Measurements from ENCODE around the gene CCDC69. TPM values are rescaled to one million over a fixed set of nuclear protein-coding genes. Genes with fewer than 3 reads are reported as not detected.

The CCDC69 gene
- total RNA-seq, 2 experiments from 2014 or later = 119 to 123 TPM

DNA sequence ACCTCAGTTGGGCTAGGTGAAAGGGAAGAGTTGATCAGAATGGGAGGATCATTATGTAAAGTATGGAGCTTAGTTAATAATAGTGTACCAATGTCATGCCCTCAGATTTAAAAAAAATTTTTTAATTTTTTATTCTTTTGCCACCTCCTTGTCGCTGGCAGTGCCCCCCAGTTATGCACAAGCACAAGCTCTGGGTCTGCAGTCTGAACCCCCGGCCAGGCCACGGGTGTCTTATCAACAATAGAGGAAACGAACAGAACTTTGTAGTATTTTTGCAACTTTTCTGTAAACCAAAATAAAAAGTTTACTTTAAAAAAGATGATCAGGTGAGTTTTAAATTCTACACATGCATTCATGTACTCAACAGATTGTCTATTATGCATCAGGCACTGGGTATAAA lies 27.7 kb upstream of the CCDC69 start:
- Histone ChIP-seq H3K4me1 (ENCODE audit: insufficient read depth, low read length, poor library complexity, severe bottlenecking) (peaks cover 49% of the 10 kb centered on the region), H3K79me2 (ENCODE audit: insufficient read depth, low read depth, low read length) (peaks cover 36% of the 10 kb centered on the region), H3K4me2 (ENCODE audit: low read length) (peak overlapping the region; percentile 68), H4K20me1 (ENCODE audit: insufficient read depth, low read length) (peaks cover 5% of the 10 kb centered on the region; the same call in 1 of the 2 replicates), H2AFZ (ENCODE audit: low read length) (peak overlapping the region; percentile 69), H3K9me2 (ENCODE audit: insufficient read depth, low read length) (no peaks in the 10 kb centered on the region), H3K4me3 (ENCODE audit: low read depth, low read length, poor library complexity, severe bottlenecking) (peak overlapping the region; percentile 65), H3K27ac (ENCODE audit: low read depth, low read length, poor library complexity, severe bottlenecking) (peak overlapping the region; percentile 71), H3K36me3 (ENCODE audit: insufficient read depth, low read length) (peaks cover 6% of the 10 kb centered on the region), H3K9me3 (ENCODE audit: low read length) (no peaks in the 10 kb centered on the region)
- no peak for DNase-seq (ENCODE audit: low spot score)
- BruUV-seq (replicated peaks) = no TSS peak
- TF ChIP-seq, protein P1, sequence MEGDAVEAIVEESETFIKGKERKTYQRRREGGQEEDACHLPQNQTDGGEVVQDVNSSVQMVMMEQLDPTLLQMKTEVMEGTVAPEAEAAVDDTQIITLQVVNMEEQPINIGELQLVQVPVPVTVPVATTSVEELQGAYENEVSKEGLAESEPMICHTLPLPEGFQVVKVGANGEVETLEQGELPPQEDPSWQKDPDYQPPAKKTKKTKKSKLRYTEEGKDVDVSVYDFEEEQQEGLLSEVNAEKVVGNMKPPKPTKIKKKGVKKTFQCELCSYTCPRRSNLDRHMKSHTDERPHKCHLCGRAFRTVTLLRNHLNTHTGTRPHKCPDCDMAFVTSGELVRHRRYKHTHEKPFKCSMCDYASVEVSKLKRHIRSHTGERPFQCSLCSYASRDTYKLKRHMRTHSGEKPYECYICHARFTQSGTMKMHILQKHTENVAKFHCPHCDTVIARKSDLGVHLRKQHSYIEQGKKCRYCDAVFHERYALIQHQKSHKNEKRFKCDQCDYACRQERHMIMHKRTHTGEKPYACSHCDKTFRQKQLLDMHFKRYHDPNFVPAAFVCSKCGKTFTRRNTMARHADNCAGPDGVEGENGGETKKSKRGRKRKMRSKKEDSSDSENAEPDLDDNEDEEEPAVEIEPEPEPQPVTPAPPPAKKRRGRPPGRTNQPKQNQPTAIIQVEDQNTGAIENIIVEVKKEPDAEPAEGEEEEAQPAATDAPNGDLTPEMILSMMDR (conservative IDR thresholded peaks at IDR 0.05; ENCODE audit: low read length) = no peak
- no peak for TF ChIP-seq EZH2phosphoT487 (IDR thresholded peaks at IDR 0.05; ENCODE audit: borderline replicate concordance, low read depth, low read length)
- CTCF ChIA-PET (ENCODE audit: unreplicated experiment) = interaction anchor here (1.0 to 2.1 kb wide), 2 partner anchors 13 to 33 kb away, joined by 3 to 6 read pairs; no protein-coding TSS in a partner anchor
- intact Hi-C loops (cut with micrococcal nuclease; ENCODE audit: unreplicated experiment) = loop anchor here (1.0 to 10.0 kb wide), 5 partner anchors 39 to 767 kb away; partner anchors contain the start of genes G3BP1 and TNIP1
- POLR2A ChIA-PET = interaction anchor here (0.8 to 4.8 kb wide), 10 partner anchors 10 to 185 kb away, joined by 3 to 49 read pairs (median 4); no protein-coding TSS in a partner anchor

DNA sequence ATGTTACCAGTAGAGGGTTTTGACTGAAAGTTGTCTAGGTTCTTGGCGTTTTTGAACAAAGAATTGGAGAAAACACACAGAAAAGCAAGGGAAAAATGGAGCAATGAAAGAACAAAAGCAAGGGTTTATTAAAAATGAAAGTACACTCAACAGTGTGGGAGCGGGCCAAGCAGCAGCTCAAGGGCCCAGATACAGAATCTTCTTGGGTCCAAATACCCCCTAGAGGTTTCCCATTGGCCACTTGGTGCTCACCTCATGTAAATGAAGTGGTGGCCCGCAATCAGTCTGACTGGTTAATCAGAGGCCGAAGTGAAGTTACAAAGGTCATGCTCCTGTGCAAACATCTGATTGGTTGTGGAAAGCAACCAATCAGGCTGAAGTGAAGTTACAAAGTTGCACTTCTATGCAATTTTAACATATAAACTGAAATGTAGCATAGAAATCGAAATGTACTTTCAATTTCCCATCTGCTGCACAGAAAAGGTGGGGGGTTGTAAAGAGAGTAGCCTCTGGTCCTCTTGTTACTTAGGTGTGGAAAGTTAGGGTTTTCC lies 27.2 kb upstream of the CCDC69 start:
- Histone ChIP-seq H3K9me2 (ENCODE audit: insufficient read depth, low read length) (no peaks in the 10 kb centered on the region), H3K27ac (ENCODE audit: low read depth, low read length, poor library complexity, severe bottlenecking) (peak overlapping the region; percentile 71), H2AFZ (ENCODE audit: low read length) (peak overlapping the region; percentile 69), H3K4me3 (ENCODE audit: low read depth, low read length, poor library complexity, severe bottlenecking) (peak overlapping the region; percentile 13), H3K36me3 (ENCODE audit: insufficient read depth, low read length) (peaks cover 4% of the 10 kb centered on the region; the same call in 1 of the 2 replicates), H3K9me3 (ENCODE audit: low read length) (no peaks in the 10 kb centered on the region), H3K4me2 (ENCODE audit: low read length) (peak overlapping the region; percentile 68), H3K79me2 (ENCODE audit: insufficient read depth, low read depth, low read length) (peaks cover 31% of the 10 kb centered on the region), H4K20me1 (ENCODE audit: insufficient read depth, low read length) (peaks cover 5% of the 10 kb centered on the region; the same call in 1 of the 2 replicates), H3K4me1 (ENCODE audit: insufficient read depth, low read length, poor library complexity, severe bottlenecking) (peaks cover 44% of the 10 kb centered on the region)
- DNase-seq (ENCODE audit: low spot score) = peak; percentile 50
- intact Hi-C loops (cut with micrococcal nuclease; ENCODE audit: unreplicated experiment) = loop anchor here (5.0 to 10.0 kb wide), 4 partner anchors 39 to 766 kb away; partner anchors contain the start of gene G3BP1
- no TSS peak for BruUV-seq (replicated peaks)
- ChIA-PET POLR2A (interaction anchor here (0.6 to 4.8 kb wide), 7 partner anchors 9 to 111 kb away, joined by 3 to 49 read pairs (median 4); no protein-coding TSS in a partner anchor), CTCF (ENCODE audit: unreplicated experiment) (interaction anchor here (2.1 kb wide), 1 partner anchor 33 kb away, joined by 6 read pairs; no protein-coding TSS in a partner anchor)
- TF ChIP-seq EZH2phosphoT487 (IDR thresholded peaks at IDR 0.05; ENCODE audit: borderline replicate concordance, low read depth, low read length) = no peak
- TF ChIP-seq, protein P1 (conservative IDR thresholded peaks at IDR 0.05; ENCODE audit: low read length) = no peak

All from OCI-LY7 (cell line).